H1 (cell line): ENCODE results near the gene SH2B2. TPM values are rescaled to one million over a fixed set of nuclear protein-coding genes. Genes with fewer than 3 reads are reported as not detected.

Experiments
- POLR2AphosphoS5 ChIP-seq: IDR thresholded peaks from 2 replicates; pipeline ENCODE4 v1.6.1; 2011; ENCODE audit warnings: low read depth, low read length
- TBP ChIP-seq: IDR thresholded peaks from 2 replicates; pipeline ENCODE4 v1.6.1; 2011; ENCODE audit warnings: low read depth, low read length, improper control_type of control experiment
- polyA plus RNA-seq, 7 experiments: library from polyadenylated mRNA; depleted of rRNA in 3 of 7; stranded (reverse) in 5 of 7; unstranded in 2 of 7; fragments of >200 nt in 5 of 7; fragments of 200-250 nt in 2 of 7; gene quantifications; 1 replicate in 5 of 7; 2 replicates in 1 of 7; 4 replicates in 1 of 7; pipeline versions ENCODE4 v1.2.1 to v1.2.3, GENCODE V29; 2011 to 2013; ENCODE audit warnings: missing spikeins in 2 of 7, mixed read lengths in 2 of 7
- total RNA-seq: library from RNA; stranded (reverse); fragmentation: NEBNext Ultra II Directional; extraction: Animal tissue kit (Norgen Biotek cat#: 25700); gene quantifications from 2 replicates; pipeline ENCODE4 v1.2.1, GENCODE V29; 2021
- TF ChIP-seq, protein P1 (sequence below), 3 experiments: IDR thresholded peaks; 1 replicate in 2 of 3; 2 replicates in 1 of 3; pipeline versions ENCODE4 v1.5.1 to v1.6.1; 2011; ENCODE audit warnings: low read length in 3 of 3, mild to moderate bottlenecking in 3 of 3, inconsistent platforms in 2 of 3, low read depth in 1 of 3, moderate library complexity in 1 of 3; ENCODE audit not compliant: insufficient read depth in 1 of 3; ENCODE audit errors: control extremely low read depth in 1 of 3

Gene SH2B2
- total and polyA plus RNA-seq, 2 of the 8 experiments (the other 6 are each of a cell fraction or from before 2014, with no cell fraction given), result 11.5 to 18.7 TPM

DNA sequence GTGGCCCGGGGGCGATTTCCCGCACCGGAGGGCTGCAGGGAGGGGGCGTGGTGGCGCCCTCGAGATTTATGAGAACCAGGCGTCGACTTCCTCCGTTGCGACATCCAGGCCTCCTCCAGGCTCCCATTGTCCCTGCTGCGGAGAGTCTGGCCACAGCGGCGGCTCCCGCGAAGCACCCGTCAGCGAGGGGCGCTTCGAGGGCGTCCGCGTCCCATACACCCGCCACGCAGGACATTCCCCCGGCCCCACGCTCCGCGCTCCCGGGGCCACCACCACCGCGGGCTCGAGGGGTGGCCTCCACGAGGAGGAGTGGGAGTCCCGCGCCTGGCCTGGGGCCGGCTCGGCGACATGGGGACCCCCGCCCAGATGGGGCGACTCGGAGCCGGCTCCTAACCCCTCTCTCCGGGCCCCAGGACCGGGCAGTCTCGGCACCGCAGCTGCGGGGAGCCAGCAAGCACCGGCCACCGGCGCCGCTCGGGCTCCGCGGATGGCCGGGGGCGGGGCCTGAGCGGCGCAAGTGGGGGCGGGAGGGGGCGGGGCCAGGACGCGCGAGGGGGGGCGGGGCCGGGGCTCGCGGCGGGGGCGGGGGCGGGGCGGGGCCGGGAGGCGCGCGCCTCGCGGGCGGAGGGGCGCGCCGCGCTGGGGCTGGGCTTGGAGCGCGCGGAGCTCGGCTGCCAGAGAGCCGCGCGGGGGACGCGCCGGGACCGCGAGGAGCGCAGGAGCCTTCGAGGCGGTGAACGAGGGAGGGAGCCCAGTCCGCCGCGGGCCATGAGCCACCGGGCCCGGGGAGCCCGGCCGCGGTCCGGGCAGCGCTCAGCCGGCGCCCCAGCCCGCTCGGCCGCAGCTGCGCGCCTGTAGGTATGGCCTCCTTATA lies at the start of gene SH2B2 (continued):
- TF ChIP-seq, protein P1, sequence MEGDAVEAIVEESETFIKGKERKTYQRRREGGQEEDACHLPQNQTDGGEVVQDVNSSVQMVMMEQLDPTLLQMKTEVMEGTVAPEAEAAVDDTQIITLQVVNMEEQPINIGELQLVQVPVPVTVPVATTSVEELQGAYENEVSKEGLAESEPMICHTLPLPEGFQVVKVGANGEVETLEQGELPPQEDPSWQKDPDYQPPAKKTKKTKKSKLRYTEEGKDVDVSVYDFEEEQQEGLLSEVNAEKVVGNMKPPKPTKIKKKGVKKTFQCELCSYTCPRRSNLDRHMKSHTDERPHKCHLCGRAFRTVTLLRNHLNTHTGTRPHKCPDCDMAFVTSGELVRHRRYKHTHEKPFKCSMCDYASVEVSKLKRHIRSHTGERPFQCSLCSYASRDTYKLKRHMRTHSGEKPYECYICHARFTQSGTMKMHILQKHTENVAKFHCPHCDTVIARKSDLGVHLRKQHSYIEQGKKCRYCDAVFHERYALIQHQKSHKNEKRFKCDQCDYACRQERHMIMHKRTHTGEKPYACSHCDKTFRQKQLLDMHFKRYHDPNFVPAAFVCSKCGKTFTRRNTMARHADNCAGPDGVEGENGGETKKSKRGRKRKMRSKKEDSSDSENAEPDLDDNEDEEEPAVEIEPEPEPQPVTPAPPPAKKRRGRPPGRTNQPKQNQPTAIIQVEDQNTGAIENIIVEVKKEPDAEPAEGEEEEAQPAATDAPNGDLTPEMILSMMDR (IDR thresholded peaks at IDR 0.05; ENCODE audit: control extremely low read depth in 1 of 3, insufficient read depth in 1 of 3, low read depth in 1 of 3, low read length in 3 of 3), result no peak
- no peak for TF ChIP-seq TBP
- peak; percentile 45; the same call in 1 of the 2 replicates for TF ChIP-seq POLR2AphosphoS5
